Bronchial epithelial cell (primary cell): ENCODE measurements around the gene SETBP1. TPM values are rescaled to one million over a fixed set of nuclear protein-coding genes. Genes with fewer than 3 reads are reported as not detected.

Experiments
- DNase-seq: peaks from one replicate; pipeline ENCODE4 v3.0.0-alpha.2; 2010; ENCODE audit warnings: low read depth
- FAIRE-seq: peaks from 2 replicates; lab custom pipeline; 2011; peaks lifted over from hg19 to GRCh38; lab: Jason Lieb, UNC
- H3K27me3 ChIP-seq: 2 replicates; pipeline ENCODE4 v1.5.1; 2011; ENCODE audit warnings: low read length; ENCODE audit not compliant: control insufficient read depth, insufficient read depth
- H3K36me3 ChIP-seq: 2 replicates; pipeline ENCODE4 v1.5.1; 2011; ENCODE audit warnings: low read length; ENCODE audit not compliant: control insufficient read depth, insufficient read depth
- H3K4me3 ChIP-seq: 2 replicates; pipeline ENCODE4 v1.5.1; 2011; ENCODE audit warnings: mild to moderate bottlenecking, low read depth, low read length, control low read depth
- CTCF ChIP-seq: IDR thresholded peaks from 2 replicates; pipeline ENCODE4 v1.5.1; 2011; ENCODE audit warnings: mild to moderate bottlenecking, moderate library complexity, low read length, control low read depth, inconsistent platforms; ENCODE audit not compliant: insufficient read depth, severe bottlenecking
- total RNA-seq: library from RNA; depleted of rRNA; stranded (reverse); fragments of >200 nt; gene quantifications from 2 replicates; pipeline ENCODE4 v1.2.1, GENCODE V29; 2014

The SETBP1 gene
- total RNA-seq, 1 donor from 2014 or later = 1.8 TPM

GRCh38 chr18:44855681-44856080 lies 175.0 kb downstream of the SETBP1 start:
- DNase-seq = peak; percentile 94

GRCh38 chr18:44856157-44856556 lies 175.5 kb downstream of the SETBP1 start:
- no peaks in the 10 kb centered on the region for H3K27me3 ChIP-seq
- no peak overlapping the region for H3K4me3 ChIP-seq
- DNase-seq = peak; percentile 68
- no peak for FAIRE-seq
- H3K36me3 ChIP-seq = no peaks in the 10 kb centered on the region
- TF ChIP-seq CTCF = no peak

More at GRCh38 chr18:44855681-44856080, 175.0 kb downstream of the SETBP1 start:
- Histone ChIP-seq H3K27me3 (no peaks in the 10 kb centered on the region), H3K4me3 (no peak overlapping the region), H3K36me3 (no peaks in the 10 kb centered on the region)
- peak; percentile 62 for FAIRE-seq
- no peak for TF ChIP-seq CTCF

- Histone ChIP-seq H3K36me3 (no peaks in the 10 kb centered on the region), H3K4me3 (no peak overlapping the region), H3K27me3 (no peaks in the 10 kb centered on the region)
- no peak for FAIRE-seq
- no peak for TF ChIP-seq CTCF
- DNase-seq = no peak
Measured at GRCh38 chr18:44857081-44857480, 176.4 kb downstream of the SETBP1 start.

- FAIRE-seq = no peak
- DNase-seq = no peak
Measured at GRCh38 chr18:44857744-44858491, 177.2 kb downstream of the SETBP1 start.

GRCh38 chr18:44859263-44859662 lies 178.6 kb downstream of the SETBP1 start:
- TF ChIP-seq CTCF = no peak
- H3K4me3 ChIP-seq = no peak overlapping the region
- no peaks in the 10 kb centered on the region for H3K36me3 ChIP-seq
- FAIRE-seq (peak; percentile 88), DNase-seq (peak; percentile 77)
- H3K27me3 ChIP-seq = no peaks in the 10 kb centered on the region

More at GRCh38 chr18:44857744-44858491, 177.2 kb downstream of the SETBP1 start:
- Histone ChIP-seq H3K4me3 (no peak overlapping the region), H3K36me3 (no peaks in the 10 kb centered on the region), H3K27me3 (no peaks in the 10 kb centered on the region)
- no peak for TF ChIP-seq CTCF
